Fibroblast of lung (primary cell): ENCODE data around the gene RNU6-9. TPM values are rescaled to one million over a fixed set of nuclear protein-coding genes. Genes with fewer than 3 reads are reported as not detected.

Experiments
- DNase-seq, 2 donors: peaks; one replicate each; pipeline versions ENCODE4 v3.0.0 to v3.0.0-alpha.2; 2010; ENCODE audit warnings: low read depth in 2 of 2
- H2AFZ ChIP-seq: 2 replicates; pipeline ENCODE4 v1.5.1; 2012; ENCODE audit warnings: low read length, control low read depth, inconsistent platforms
- H3K27ac ChIP-seq: 2 replicates; pipeline ENCODE4 v1.5.1; 2011; ENCODE audit warnings: low read length, control low read depth; ENCODE audit not compliant: insufficient read depth
- H3K27me3 ChIP-seq: 2 replicates; pipeline ENCODE4 v1.5.1; 2011; ENCODE audit warnings: mild to moderate bottlenecking, low read length; ENCODE audit not compliant: control insufficient read depth, insufficient read depth
- H3K36me3 ChIP-seq: 2 replicates; pipeline ENCODE4 v1.5.1; 2011; ENCODE audit warnings: low read length; ENCODE audit not compliant: control insufficient read depth, insufficient read depth
- H3K4me1 ChIP-seq: 2 replicates; pipeline ENCODE4 v1.5.1; 2011; ENCODE audit warnings: low read length; ENCODE audit not compliant: control insufficient read depth, insufficient read depth; ENCODE audit errors: extremely low read depth
- H3K4me2 ChIP-seq: 2 replicates; pipeline ENCODE4 v1.5.1; 2011; ENCODE audit warnings: low read length, control low read depth; ENCODE audit not compliant: insufficient read depth; ENCODE audit errors: extremely low read depth
- H3K4me3 ChIP-seq, 4 experiments: fragments of 200-600 bp in 1 of 4; sonication (generic) in 1 of 4; replicated peaks in 1 of 4; 2 replicates each; pipeline ENCODE4 v1.5.1; 2011 to 2016; ENCODE audit warnings: low read length in 4 of 4, low read depth in 3 of 4, mild to moderate bottlenecking in 3 of 4, control low read depth in 2 of 4, inconsistent platforms in 1 of 4, mixed read lengths in 1 of 4; ENCODE audit not compliant: insufficient read depth in 1 of 4; ENCODE audit errors: control extremely low read depth in 1 of 4
- H3K79me2 ChIP-seq: 2 replicates; pipeline ENCODE4 v1.5.1; 2012; ENCODE audit warnings: mild to moderate bottlenecking, low read length, inconsistent platforms; ENCODE audit not compliant: control insufficient read depth, insufficient read depth
- H3K9ac ChIP-seq: 2 replicates; pipeline ENCODE4 v1.5.1; 2011; ENCODE audit warnings: mild to moderate bottlenecking, low read length, control low read depth; ENCODE audit not compliant: insufficient read depth
- H3K9me3 ChIP-seq: 2 replicates; pipeline ENCODE4 v1.5.1; 2012; ENCODE audit warnings: low read depth, low read length; ENCODE audit not compliant: control insufficient read depth, insufficient read depth
- H4K20me1 ChIP-seq: 2 replicates; pipeline ENCODE4 v1.5.1; 2011; ENCODE audit warnings: low read length; ENCODE audit not compliant: control insufficient read depth, insufficient read depth; ENCODE audit errors: extremely low read depth
- EZH2 ChIP-seq: IDR thresholded peaks from 2 replicates; pipeline ENCODE4 v1.5.1; 2012; ENCODE audit warnings: low read length, control low read depth, mild to moderate bottlenecking; ENCODE audit errors: missing control alignments
- polyA plus RNA-seq, 2 donors: library from polyadenylated mRNA; depleted of rRNA in 1 of 2; stranded (reverse) in 1 of 2; unstranded in 1 of 2; fragments of >200 nt; gene quantifications; 2 replicates each; pipeline ENCODE4 v1.2.1, GENCODE V29; 2011 to 2012; ENCODE audit warnings: missing spikeins in 1 of 2
- total RNA-seq: library from RNA; depleted of rRNA; stranded (reverse); fragments of >200 nt; gene quantifications from 2 replicates; pipeline ENCODE4 v1.2.1, GENCODE V29; 2014
- TF ChIP-seq, protein P1 (sequence below), 2 donors: IDR thresholded peaks in 1 of 2; conservative IDR thresholded peaks in 1 of 2; 1 replicate in 1 of 2; 2 replicates in 1 of 2; pipeline ENCODE4 v1.5.1; 2011 to 2012; ENCODE audit warnings: low read length in 2 of 2, control low read depth in 1 of 2, inconsistent platforms in 1 of 2, low read depth in 1 of 2, mild to moderate bottlenecking in 1 of 2

Gene RNU6-9
- total and polyA plus RNA-seq, 2 donors (not counting 1 experiment from before 2014, with no cell fraction given) = not detected

DNA sequence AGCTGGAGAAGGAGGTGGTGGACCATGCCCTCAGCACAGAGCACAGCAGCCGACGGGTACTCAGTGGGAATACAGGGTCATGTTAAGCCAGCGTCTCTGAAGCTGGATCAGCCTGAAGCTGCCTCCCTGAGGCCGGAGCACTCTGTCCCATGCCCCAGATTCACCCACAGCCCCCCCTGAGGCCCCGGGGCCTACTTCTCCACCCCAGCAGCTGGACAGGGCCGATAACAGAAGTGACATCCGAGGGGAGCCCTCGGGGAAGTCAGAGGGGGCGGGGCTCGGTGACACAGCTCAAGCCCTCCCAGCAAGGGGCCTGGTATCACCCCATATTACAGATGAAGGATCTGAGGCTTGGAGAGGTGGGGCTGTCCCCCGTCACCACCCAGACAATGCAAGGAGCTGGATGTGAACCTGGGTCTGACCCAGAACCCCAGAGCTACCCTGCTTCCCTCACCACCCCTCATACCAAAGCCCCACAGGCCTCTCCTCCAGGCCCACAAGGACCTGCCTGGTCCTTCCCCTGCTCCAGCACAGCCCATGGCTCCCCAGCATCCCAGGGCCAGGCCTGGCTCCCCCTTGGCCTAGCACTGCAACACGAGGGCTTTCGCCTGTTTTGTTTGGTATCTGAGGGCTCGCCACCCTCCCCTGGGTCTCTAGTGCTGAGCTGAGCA lies 14.0 kb downstream of the RNU6-9 start:
- no peak overlapping the region for H3K4me3 ChIP-seq
- H3K27me3 ChIP-seq = no peaks in the 10 kb centered on the region
- no peaks in the 10 kb centered on the region for H4K20me1 ChIP-seq
- DNase-seq = no peak
- no peak overlapping the region for H3K27ac ChIP-seq
- H3K36me3 ChIP-seq = no peaks in the 10 kb centered on the region
- no peak for TF ChIP-seq EZH2
- TF ChIP-seq, protein P1, sequence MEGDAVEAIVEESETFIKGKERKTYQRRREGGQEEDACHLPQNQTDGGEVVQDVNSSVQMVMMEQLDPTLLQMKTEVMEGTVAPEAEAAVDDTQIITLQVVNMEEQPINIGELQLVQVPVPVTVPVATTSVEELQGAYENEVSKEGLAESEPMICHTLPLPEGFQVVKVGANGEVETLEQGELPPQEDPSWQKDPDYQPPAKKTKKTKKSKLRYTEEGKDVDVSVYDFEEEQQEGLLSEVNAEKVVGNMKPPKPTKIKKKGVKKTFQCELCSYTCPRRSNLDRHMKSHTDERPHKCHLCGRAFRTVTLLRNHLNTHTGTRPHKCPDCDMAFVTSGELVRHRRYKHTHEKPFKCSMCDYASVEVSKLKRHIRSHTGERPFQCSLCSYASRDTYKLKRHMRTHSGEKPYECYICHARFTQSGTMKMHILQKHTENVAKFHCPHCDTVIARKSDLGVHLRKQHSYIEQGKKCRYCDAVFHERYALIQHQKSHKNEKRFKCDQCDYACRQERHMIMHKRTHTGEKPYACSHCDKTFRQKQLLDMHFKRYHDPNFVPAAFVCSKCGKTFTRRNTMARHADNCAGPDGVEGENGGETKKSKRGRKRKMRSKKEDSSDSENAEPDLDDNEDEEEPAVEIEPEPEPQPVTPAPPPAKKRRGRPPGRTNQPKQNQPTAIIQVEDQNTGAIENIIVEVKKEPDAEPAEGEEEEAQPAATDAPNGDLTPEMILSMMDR (conservative IDR thresholded peaks at IDR 0.05 in 1 of 2, IDR thresholded peaks at IDR 0.05 in 1 of 2; ENCODE audit: low read depth in 1 of 2, low read length in 2 of 2) = no peak
- no peak overlapping the region for H3K9ac ChIP-seq
- no peak overlapping the region for H2AFZ ChIP-seq
- peaks cover 3% of the 10 kb centered on the region for H3K4me1 ChIP-seq
- no peaks in the 10 kb centered on the region for H3K9me3 ChIP-seq
- H3K79me2 ChIP-seq = peaks cover 10% of the 10 kb centered on the region
- H3K4me2 ChIP-seq = no peak overlapping the region

DNA sequence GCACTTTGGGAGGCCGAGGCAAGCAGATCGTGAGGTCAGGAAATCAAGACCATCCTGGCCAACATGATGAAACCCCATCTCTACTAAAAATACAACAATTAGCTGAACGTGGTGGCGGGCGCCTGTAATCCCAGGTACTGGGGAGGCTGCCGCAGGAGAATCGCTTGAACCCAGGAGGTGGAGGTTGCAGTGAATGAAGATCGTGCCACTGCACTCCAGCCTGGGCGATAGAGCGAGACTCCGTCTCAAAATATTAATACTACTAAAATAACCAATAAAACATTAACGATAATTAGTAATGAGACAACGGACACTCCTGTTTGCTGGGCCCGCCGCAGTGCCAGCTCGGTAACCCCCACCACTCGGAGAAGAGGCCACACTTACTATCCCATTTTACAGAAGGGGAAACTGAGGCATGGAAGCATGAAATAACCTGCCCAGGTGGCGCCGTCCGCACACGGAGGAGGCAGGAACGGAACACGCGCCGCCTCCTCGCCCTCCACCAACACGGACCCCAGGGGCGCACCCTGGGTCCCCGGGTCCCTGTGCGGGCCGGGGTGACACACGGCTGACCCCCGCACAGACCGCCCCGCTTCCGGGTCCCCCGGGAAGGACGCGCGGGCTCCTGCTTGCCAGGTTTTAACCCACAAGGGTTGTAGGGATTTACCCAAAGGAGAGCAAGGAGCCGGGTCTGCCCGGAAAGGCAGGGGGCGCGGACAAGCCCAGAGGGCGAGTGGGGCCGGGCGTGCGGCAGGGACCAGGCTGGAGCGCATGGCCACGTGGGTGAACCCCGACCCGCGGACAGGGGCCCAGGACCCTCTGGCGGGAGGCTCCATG lies 18.1 kb downstream of the RNU6-9 start:
- TF ChIP-seq EZH2 = no peak
- TF ChIP-seq, protein P1 (conservative IDR thresholded peaks at IDR 0.05 in 1 of 2, IDR thresholded peaks at IDR 0.05 in 1 of 2; ENCODE audit: low read depth in 1 of 2, low read length in 2 of 2) = no peak
- no peaks in the 10 kb centered on the region for H3K9me3 ChIP-seq
- H3K27ac ChIP-seq = no peak overlapping the region
- H2AFZ ChIP-seq = no peak overlapping the region
- H3K36me3 ChIP-seq = no peaks in the 10 kb centered on the region
- H3K79me2 ChIP-seq = peaks cover 12% of the 10 kb centered on the region
- peaks cover 6% of the 10 kb centered on the region for H3K4me1 ChIP-seq
- no peaks in the 10 kb centered on the region for H3K27me3 ChIP-seq
- H3K4me2 ChIP-seq = peak overlapping the region; percentile 25
- H3K9ac ChIP-seq = no peak overlapping the region
- no peak for DNase-seq
- peak overlapping the region in 1 of 4 experiments; percentile 25 for H3K4me3 ChIP-seq
- no peaks in the 10 kb centered on the region for H4K20me1 ChIP-seq
